Aorta (tissue), 5 donors: ENCODE data around the gene PPP1R12A. TPM values are rescaled to one million over a fixed set of nuclear protein-coding genes. Genes with fewer than 3 reads are reported as not detected.

ENCODE experiments used
- ATAC-seq: fragments of 200-7000 bp; cut with Tn5 transposase; one replicate; pipeline ENCODE4 v1.9.1; 2022; ENCODE audit warnings: moderate library complexity; ENCODE audit not compliant: low FRiP score
- DNase-seq, 2 donors: peaks; one replicate each; pipeline ENCODE4 v3.0.0-alpha.2; 2020
- H3K27ac ChIP-seq, 2 donors: one replicate each; pipeline ENCODE4 v1.5.1; 2013; ENCODE audit warnings: low read length in 2 of 2, mild to moderate bottlenecking in 2 of 2, moderate library complexity in 2 of 2, control low read depth in 1 of 2, inconsistent platforms in 1 of 2, low read depth in 1 of 2
- H3K27me3 ChIP-seq, 2 donors: one replicate each; pipeline ENCODE4 v1.6.1; 2013; ENCODE audit warnings: control low read depth in 1 of 2, low read length in 1 of 2, mild to moderate bottlenecking in 1 of 2, moderate library complexity in 1 of 2; ENCODE audit not compliant: insufficient read depth in 2 of 2, control insufficient read depth in 1 of 2
- H3K36me3 ChIP-seq, 2 donors: one replicate each; pipeline ENCODE4 v1.6.1; 2013; ENCODE audit warnings: control low read depth in 1 of 2, low read length in 1 of 2, mild to moderate bottlenecking in 1 of 2; ENCODE audit not compliant: insufficient read depth in 2 of 2, control insufficient read depth in 1 of 2
- H3K4me1 ChIP-seq, 2 donors: one replicate each; pipeline ENCODE4 v1.6.1; 2013; ENCODE audit warnings: low read length in 2 of 2, control low read depth in 1 of 2, mild to moderate bottlenecking in 1 of 2, moderate library complexity in 1 of 2; ENCODE audit not compliant: insufficient read depth in 2 of 2, control insufficient read depth in 1 of 2
- H3K4me3 ChIP-seq, 2 donors: one replicate each; pipeline ENCODE4 v1.5.1; 2013; ENCODE audit warnings: low read length in 2 of 2, control low read depth in 1 of 2, mild to moderate bottlenecking in 1 of 2
- H3K9me3 ChIP-seq: one replicate; pipeline ENCODE4 v1.6.1; 2013; ENCODE audit warnings: mild to moderate bottlenecking, low read length; ENCODE audit not compliant: control insufficient read depth
- WGBS, 2 donors: extraction: QIAGEN DNeasy Blood & Tissue Kit; methylation state at CpG; one replicate each; pipeline ENCODE4 v1.1.7; 2013; 5-methylcytosine and 5-hydroxymethylcytosine counted together
- intact Hi-C, 2 donors: fragments of 100-400 bp; cut with DNase I; formaldehyde crosslinking; loops; one replicate each; pipeline versions ENCODE4 v1.14.2 to v1.15.0; 2022
- polyA plus RNA-seq, 2 donors: library from polyadenylated mRNA; stranded (reverse); fragments of 200-250 nt; gene quantifications; one replicate each; pipeline ENCODE4 v1.2.3, GENCODE V29; 2013
- total RNA-seq, 2 donors: library from RNA; stranded (reverse); fragmentation: NEBNext Ultra II Directional; extraction: Animal tissue kit (Norgen Biotek cat#: 25700); gene quantifications; one replicate each; pipeline ENCODE4 v1.2.1, GENCODE V29; 2021
- donor health status: healthy with polysubstance abuse.
- donor health status: Bipolar disorder and iron deficiency.
- donor health status: DM: no; HTN: no; CAD: no.
- donor health status: DM: no; HTN: no; CAD: no.
- donor health status: DM: yes; HTN: yes; CAD: no.

PPP1R12A gene
- total and polyA plus RNA-seq, 4 donors, result 24.8 to 287 (median 234) TPM

GRCh38 chr12:79725987-79726386 is 208.9 kb downstream of the PPP1R12A start:
- no peaks in the 10 kb centered on the region for H3K9me3 ChIP-seq
- DNase-seq (no peak), ATAC-seq (no peak)
- intact Hi-C loops, result no loop called here
- H3K4me3 ChIP-seq, result no peak overlapping the region
- no peaks in the 10 kb centered on the region for H3K27me3 ChIP-seq
- H3K36me3 ChIP-seq, result peaks cover 0 to 2% of the 10 kb centered on the region in 2 donors
- H3K27ac ChIP-seq, result no peak overlapping the region
- no peaks in the 10 kb centered on the region for H3K4me1 ChIP-seq
- 80 to 88% methylated on average over 1 of the region's 1 CpG for WGBS, 2 donors

Other genes with a start within 250 kb of the PPP1R12A start
- gene PAWR, start 244.1 kb downstream of the PPP1R12A start, total RNA-seq, result 100 to 1,000 TPM; 110 to 150 TPM
- 10 to 100 TPM; 42.7 to 63.2 TPM for gene PAWR, start 244.1 kb downstream of the PPP1R12A start, polyA plus RNA-seq
- gene OTOGL, start 164.4 kb upstream of the PPP1R12A start, total RNA-seq, result under 1 TPM; 0.54 to 0.62 TPM
- under 1 TPM in 1 of 2 donors, not detected in 1; 0.20 TPM for gene OTOGL, start 164.4 kb upstream of the PPP1R12A start, polyA plus RNA-seq